ENCODE results near the gene PROSER2.

Gene PROSER2

GRCh38 chr10:11804336-11804735, 18.8 kb upstream of the PROSER2 start:
- TF ChIP-seq CTCF (IDR thresholded peaks at IDR 0.05; ENCODE audit: borderline replicate concordance, insufficient read depth, low read depth, low read length): no peak
- no peak overlapping the region for H3K4me3 ChIP-seq (ENCODE audit: low read depth, low read length)

GRCh38 chr10:11805792-11806191, 17.4 kb upstream of the PROSER2 start:
- no peak for TF ChIP-seq CTCF (IDR thresholded peaks at IDR 0.05; ENCODE audit: borderline replicate concordance, insufficient read depth, low read depth, low read length)
- H3K4me3 ChIP-seq (ENCODE audit: low read depth, low read length): no peak overlapping the region

GRCh38 chr10:11806706-11807105, 16.4 kb upstream of the PROSER2 start:
- no peak for TF ChIP-seq CTCF (IDR thresholded peaks at IDR 0.05; ENCODE audit: borderline replicate concordance, insufficient read depth, low read depth, low read length)
- no peak overlapping the region for H3K4me3 ChIP-seq (ENCODE audit: low read depth, low read length)

GRCh38 chr10:11808808-11809207, 14.3 kb upstream of the PROSER2 start:
- H3K4me3 ChIP-seq (ENCODE audit: low read depth, low read length): no peak overlapping the region
- TF ChIP-seq CTCF (IDR thresholded peaks at IDR 0.05; ENCODE audit: borderline replicate concordance, insufficient read depth, low read depth, low read length): no peak

- no peak for TF ChIP-seq CTCF (IDR thresholded peaks at IDR 0.05; ENCODE audit: borderline replicate concordance, insufficient read depth, low read depth, low read length)
These were observed 12.8 kb upstream of the PROSER2 start for GRCh38 chr10:11810313-11810766.

GRCh38 chr10:11810973-11811372, 12.2 kb upstream of the PROSER2 start:
- no peak for TF ChIP-seq CTCF (IDR thresholded peaks at IDR 0.05; ENCODE audit: borderline replicate concordance, insufficient read depth, low read depth, low read length)

More at GRCh38 chr10:11810313-11810766, 12.8 kb upstream of the PROSER2 start:
- H3K4me3 ChIP-seq (ENCODE audit: low read depth, low read length): no peak overlapping the region

GRCh38 chr10:11813177-11813576, 10.0 kb upstream of the PROSER2 start:
- TF ChIP-seq CTCF (IDR thresholded peaks at IDR 0.05; ENCODE audit: borderline replicate concordance, insufficient read depth, low read depth, low read length): no peak
- no peak overlapping the region for H3K4me3 ChIP-seq (ENCODE audit: low read depth, low read length)

More at GRCh38 chr10:11810973-11811372, 12.2 kb upstream of the PROSER2 start:
- H3K4me3 ChIP-seq (ENCODE audit: low read depth, low read length): no peak overlapping the region
